ENCODE results near the gene CAMSAP2.

CAMSAP2 gene

GRCh38 chr1:200874694-200875093 is 136.0 kb downstream of the CAMSAP2 start:
- no peaks in the 10 kb centered on the region for H3K9me3 ChIP-seq (ENCODE audit: control insufficient read depth, insufficient read depth, low read length)
- H3K4me1 ChIP-seq (ENCODE audit: control insufficient read depth, insufficient read depth, low read length), result peaks cover 6% of the 10 kb centered on the region
- no peaks in the 10 kb centered on the region for H3K36me3 ChIP-seq (ENCODE audit: control insufficient read depth, insufficient read depth, low read length)
- DNase-seq (ENCODE audit: low read depth, low spot score), result no peak
- H3K4me3 ChIP-seq (ENCODE audit: low read length), result no peak overlapping the region
- H3K27ac ChIP-seq (ENCODE audit: low read length), result no peak overlapping the region
- H3K27me3 ChIP-seq (ENCODE audit: control insufficient read depth, insufficient read depth, low read length), result peaks cover 9% of the 10 kb centered on the region; the same call in 1 of the 2 replicates
- WGBS (ENCODE audit: insufficient coverage, insufficient read length), result no CpG with 5 or more reads among the region's 6 CpGs

GRCh38 chr1:200875416-200875815 is 136.7 kb downstream of the CAMSAP2 start:
- WGBS (ENCODE audit: insufficient coverage, insufficient read length), result no CpG with 5 or more reads among the region's 5 CpGs

GRCh38 chr1:200877010-200877409 is 138.3 kb downstream of the CAMSAP2 start:
- H3K9me3 ChIP-seq (ENCODE audit: control insufficient read depth, insufficient read depth, low read length), result no peaks in the 10 kb centered on the region
- H3K27me3 ChIP-seq (ENCODE audit: control insufficient read depth, insufficient read depth, low read length), result peaks cover 9% of the 10 kb centered on the region; the same call in 1 of the 2 replicates
- WGBS (ENCODE audit: insufficient coverage, insufficient read length), result no CpG with 5 or more reads among the region's 3 CpGs
- H3K36me3 ChIP-seq (ENCODE audit: control insufficient read depth, insufficient read depth, low read length), result no peaks in the 10 kb centered on the region
- no peak for DNase-seq (ENCODE audit: low read depth, low spot score)
- no peak overlapping the region for H3K4me3 ChIP-seq (ENCODE audit: low read length)
- no peak overlapping the region for H3K27ac ChIP-seq (ENCODE audit: low read length)
- peaks cover 6% of the 10 kb centered on the region for H3K4me1 ChIP-seq (ENCODE audit: control insufficient read depth, insufficient read depth, low read length)

More at GRCh38 chr1:200875416-200875815, 136.7 kb downstream of the CAMSAP2 start:
- no peak overlapping the region for H3K27ac ChIP-seq (ENCODE audit: low read length)
- H3K4me1 ChIP-seq (ENCODE audit: control insufficient read depth, insufficient read depth, low read length), result peaks cover 6% of the 10 kb centered on the region
- H3K27me3 ChIP-seq (ENCODE audit: control insufficient read depth, insufficient read depth, low read length), result peaks cover 9% of the 10 kb centered on the region; the same call in 1 of the 2 replicates
- H3K9me3 ChIP-seq (ENCODE audit: control insufficient read depth, insufficient read depth, low read length), result no peaks in the 10 kb centered on the region
- H3K4me3 ChIP-seq (ENCODE audit: low read length), result no peak overlapping the region
- DNase-seq (ENCODE audit: low read depth, low spot score), result no peak
- no peaks in the 10 kb centered on the region for H3K36me3 ChIP-seq (ENCODE audit: control insufficient read depth, insufficient read depth, low read length)

- no peaks in the 10 kb centered on the region for H3K9me3 ChIP-seq (ENCODE audit: control insufficient read depth, insufficient read depth, low read length)
- no peaks in the 10 kb centered on the region for H3K36me3 ChIP-seq (ENCODE audit: control insufficient read depth, insufficient read depth, low read length)
- DNase-seq (ENCODE audit: low read depth, low spot score), result no peak
- H3K4me1 ChIP-seq (ENCODE audit: control insufficient read depth, insufficient read depth, low read length), result peaks cover 6% of the 10 kb centered on the region
- H3K27me3 ChIP-seq (ENCODE audit: control insufficient read depth, insufficient read depth, low read length), result peaks cover 9% of the 10 kb centered on the region; the same call in 1 of the 2 replicates
- H3K4me3 ChIP-seq (ENCODE audit: low read length), result no peak overlapping the region
- H3K27ac ChIP-seq (ENCODE audit: low read length), result no peak overlapping the region
- no CpG with 5 or more reads among the region's 6 CpGs for WGBS (ENCODE audit: insufficient coverage, insufficient read length)
Measured at GRCh38 chr1:200877839-200878551, 139.3 kb downstream of the CAMSAP2 start.

- no peak for DNase-seq (ENCODE audit: low read depth, low spot score)
- no peaks in the 10 kb centered on the region; the same call in 1 of the 2 replicates for H3K4me1 ChIP-seq (ENCODE audit: control insufficient read depth, insufficient read depth, low read length)
- no peak overlapping the region for H3K27ac ChIP-seq (ENCODE audit: low read length)
Measured at GRCh38 chr1:200880212-200880611, 141.5 kb downstream of the CAMSAP2 start.

GRCh38 chr1:200883118-200883517 is 144.4 kb downstream of the CAMSAP2 start:
- no peaks in the 10 kb centered on the region for H3K36me3 ChIP-seq (ENCODE audit: control insufficient read depth, insufficient read depth, low read length)
- H3K27me3 ChIP-seq (ENCODE audit: control insufficient read depth, insufficient read depth, low read length), result no peaks in the 10 kb centered on the region
- peaks cover under 1% of the 10 kb centered on the region; the same call in 1 of the 2 replicates for H3K4me1 ChIP-seq (ENCODE audit: control insufficient read depth, insufficient read depth, low read length)
- no peak overlapping the region for H3K27ac ChIP-seq (ENCODE audit: low read length)
- no peaks in the 10 kb centered on the region for H3K9me3 ChIP-seq (ENCODE audit: control insufficient read depth, insufficient read depth, low read length)
- H3K4me3 ChIP-seq (ENCODE audit: low read length), result no peak overlapping the region
- DNase-seq (ENCODE audit: low read depth, low spot score), result no peak
- no CpG with 5 or more reads among the region's 3 CpGs for WGBS (ENCODE audit: insufficient coverage, insufficient read length)

More at GRCh38 chr1:200880212-200880611, 141.5 kb downstream of the CAMSAP2 start:
- Histone ChIP-seq H3K27me3 (ENCODE audit: control insufficient read depth, insufficient read depth, low read length) (no peaks in the 10 kb centered on the region), H3K36me3 (ENCODE audit: control insufficient read depth, insufficient read depth, low read length) (no peaks in the 10 kb centered on the region), H3K4me3 (ENCODE audit: low read length) (no peak overlapping the region), H3K9me3 (ENCODE audit: control insufficient read depth, insufficient read depth, low read length) (no peaks in the 10 kb centered on the region)
- no CpG with 5 or more reads among the region's 3 CpGs for WGBS (ENCODE audit: insufficient coverage, insufficient read length)

- no peaks in the 10 kb centered on the region for H3K27me3 ChIP-seq (ENCODE audit: control insufficient read depth, insufficient read depth, low read length)
- no peak overlapping the region for H3K4me3 ChIP-seq (ENCODE audit: low read length)
- peaks cover 4% of the 10 kb centered on the region; the same call in 1 of the 2 replicates for H3K4me1 ChIP-seq (ENCODE audit: control insufficient read depth, insufficient read depth, low read length)
- no peak overlapping the region for H3K27ac ChIP-seq (ENCODE audit: low read length)
- H3K9me3 ChIP-seq (ENCODE audit: control insufficient read depth, insufficient read depth, low read length), result no peaks in the 10 kb centered on the region
- DNase-seq (ENCODE audit: low read depth, low spot score), result no peak
- H3K36me3 ChIP-seq (ENCODE audit: control insufficient read depth, insufficient read depth, low read length), result no peaks in the 10 kb centered on the region
- WGBS (ENCODE audit: insufficient coverage, insufficient read length), result no CpG with 5 or more reads among the region's 6 CpGs
Measured at GRCh38 chr1:200885623-200886402, 147.1 kb downstream of the CAMSAP2 start.

- no peaks in the 10 kb centered on the region for H3K36me3 ChIP-seq (ENCODE audit: control insufficient read depth, insufficient read depth, low read length)
- H3K27ac ChIP-seq (ENCODE audit: low read length), result no peak overlapping the region
- peaks cover 4% of the 10 kb centered on the region; the same call in 1 of the 2 replicates for H3K4me1 ChIP-seq (ENCODE audit: control insufficient read depth, insufficient read depth, low read length)
- H3K4me3 ChIP-seq (ENCODE audit: low read length), result no peak overlapping the region
- no CpG with 5 or more reads among the region's 2 CpGs for WGBS (ENCODE audit: insufficient coverage, insufficient read length)
- DNase-seq (ENCODE audit: low read depth, low spot score), result no peak
- no peaks in the 10 kb centered on the region for H3K9me3 ChIP-seq (ENCODE audit: control insufficient read depth, insufficient read depth, low read length)
- H3K27me3 ChIP-seq (ENCODE audit: control insufficient read depth, insufficient read depth, low read length), result no peaks in the 10 kb centered on the region
Measured at GRCh38 chr1:200886594-200886993, 147.9 kb downstream of the CAMSAP2 start.

- H3K27me3 ChIP-seq (ENCODE audit: control insufficient read depth, insufficient read depth, low read length), result no peaks in the 10 kb centered on the region
- no peak for DNase-seq (ENCODE audit: low read depth, low spot score)
- WGBS (ENCODE audit: insufficient coverage, insufficient read length), result no CpG with 5 or more reads among the region's 11 CpGs
- peaks cover 4% of the 10 kb centered on the region; the same call in 1 of the 2 replicates for H3K4me1 ChIP-seq (ENCODE audit: control insufficient read depth, insufficient read depth, low read length)
- H3K4me3 ChIP-seq (ENCODE audit: low read length), result no peak overlapping the region
- H3K36me3 ChIP-seq (ENCODE audit: control insufficient read depth, insufficient read depth, low read length), result no peaks in the 10 kb centered on the region
- no peak overlapping the region for H3K27ac ChIP-seq (ENCODE audit: low read length)
- no peaks in the 10 kb centered on the region for H3K9me3 ChIP-seq (ENCODE audit: control insufficient read depth, insufficient read depth, low read length)
Measured at GRCh38 chr1:200887036-200887435, 148.3 kb downstream of the CAMSAP2 start.

- no peaks in the 10 kb centered on the region for H3K27me3 ChIP-seq (ENCODE audit: control insufficient read depth, insufficient read depth, low read length)
- no peak overlapping the region for H3K4me3 ChIP-seq (ENCODE audit: low read length)
- no peak overlapping the region for H3K27ac ChIP-seq (ENCODE audit: low read length)
- peaks cover 4% of the 10 kb centered on the region; the same call in 1 of the 2 replicates for H3K4me1 ChIP-seq (ENCODE audit: control insufficient read depth, insufficient read depth, low read length)
- no peaks in the 10 kb centered on the region for H3K9me3 ChIP-seq (ENCODE audit: control insufficient read depth, insufficient read depth, low read length)
- no peak for DNase-seq (ENCODE audit: low read depth, low spot score)
- no CpG with 5 or more reads among the region's 9 CpGs for WGBS (ENCODE audit: insufficient coverage, insufficient read length)
- H3K36me3 ChIP-seq (ENCODE audit: control insufficient read depth, insufficient read depth, low read length), result no peaks in the 10 kb centered on the region
Measured at GRCh38 chr1:200887772-200888348, 149.2 kb downstream of the CAMSAP2 start.

Data from iPS DF 6.9 (cell line).